ENCODE results near the gene ZNF175.

DNA sequence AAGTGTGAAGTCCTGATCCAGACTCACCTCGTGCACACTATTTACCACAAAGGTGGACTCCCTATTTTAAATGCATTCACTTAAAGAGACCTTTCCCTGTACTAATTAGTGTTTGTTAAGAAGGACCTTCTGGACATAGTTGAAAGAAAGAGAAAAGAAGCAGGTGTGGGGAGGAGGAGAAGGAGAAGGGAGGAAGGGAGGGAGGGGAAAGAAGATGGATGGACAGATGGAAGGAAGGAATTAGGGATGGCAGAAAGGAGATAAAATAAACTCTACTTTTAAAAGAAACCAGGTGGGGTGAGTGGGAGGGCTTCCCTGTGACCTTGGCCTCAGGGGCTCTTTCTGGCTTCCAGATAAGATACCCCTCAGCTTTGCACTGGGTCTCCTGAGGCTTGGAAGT is 21.4 kb downstream of the ZNF175 start:
- TF ChIP-seq POLR2A (IDR thresholded peaks at IDR 0.05) (no peak), CTCF (IDR thresholded peaks at IDR 0.05) (no peak)
